Measurements from ENCODE around the gene NDFIP2.
"Not testable (repeated sequence)": the region's sequence is repeated elsewhere in the genome, so short reads cannot be mapped to it uniquely, and the experiment has no call there.

The NDFIP2 gene

GRCh38 chr13:79593121-79593520, 112.2 kb downstream of the NDFIP2 start:
- DNase-seq (ENCODE audit: extremely low read depth, insufficient read length), result no peak
- no peak for TF ChIP-seq CTCF (IDR thresholded peaks at IDR 0.05; ENCODE audit: insufficient read depth, low read length, poor library complexity, severe bottlenecking)
- no peak overlapping the region for H3K4me3 ChIP-seq (replicated peaks; ENCODE audit: low read depth, low read length)

GRCh38 chr13:79593641-79594275, 112.8 kb downstream of the NDFIP2 start:
- Histone ChIP-seq H3K36me3 (ENCODE audit: control insufficient read depth, insufficient read depth, low read length) (no peaks in the 10 kb centered on the region), H3K27me3 (replicated peaks; ENCODE audit: control insufficient read depth, insufficient read depth, low read length) (no peaks in the 10 kb centered on the region), H3K4me3 (replicated peaks; ENCODE audit: low read depth, low read length) (no peak overlapping the region)
- no peak for DNase-seq (ENCODE audit: extremely low read depth, insufficient read length)
- TF ChIP-seq CTCF (IDR thresholded peaks at IDR 0.05; ENCODE audit: insufficient read depth, low read length, poor library complexity, severe bottlenecking), result no peak

More at GRCh38 chr13:79593121-79593520, 112.2 kb downstream of the NDFIP2 start:
- H3K36me3 ChIP-seq (ENCODE audit: control insufficient read depth, insufficient read depth, low read length), result no peaks in the 10 kb centered on the region
- no peaks in the 10 kb centered on the region for H3K27me3 ChIP-seq (replicated peaks; ENCODE audit: control insufficient read depth, insufficient read depth, low read length)

- H3K36me3 ChIP-seq (ENCODE audit: control insufficient read depth, insufficient read depth, low read length); H3K27me3 ChIP-seq (replicated peaks; ENCODE audit: control insufficient read depth, insufficient read depth, low read length); H3K4me3 ChIP-seq (replicated peaks; ENCODE audit: low read depth, low read length); DNase-seq (ENCODE audit: extremely low read depth, insufficient read length): not testable (repeated sequence)
Observed at GRCh38 chr13:79600146-79600545, 119.2 kb downstream of the NDFIP2 start.

- no peaks in the 10 kb centered on the region for H3K27me3 ChIP-seq (replicated peaks; ENCODE audit: control insufficient read depth, insufficient read depth, low read length)
- DNase-seq (ENCODE audit: extremely low read depth, insufficient read length), result no peak
- no peak overlapping the region for H3K4me3 ChIP-seq (replicated peaks; ENCODE audit: low read depth, low read length)
- no peaks in the 10 kb centered on the region for H3K36me3 ChIP-seq (ENCODE audit: control insufficient read depth, insufficient read depth, low read length)
- no peak for TF ChIP-seq CTCF (IDR thresholded peaks at IDR 0.05; ENCODE audit: insufficient read depth, low read length, poor library complexity, severe bottlenecking)
Observed at GRCh38 chr13:79602936-79603335, 122.0 kb downstream of the NDFIP2 start.

GRCh38 chr13:79604752-79605151, 123.8 kb downstream of the NDFIP2 start:
- DNase-seq (ENCODE audit: extremely low read depth, insufficient read length), result no peak
- TF ChIP-seq CTCF (IDR thresholded peaks at IDR 0.05; ENCODE audit: insufficient read depth, low read length, poor library complexity, severe bottlenecking), result no peak
- no peaks in the 10 kb centered on the region for H3K27me3 ChIP-seq (replicated peaks; ENCODE audit: control insufficient read depth, insufficient read depth, low read length)
- no peak overlapping the region for H3K4me3 ChIP-seq (replicated peaks; ENCODE audit: low read depth, low read length)
- no peaks in the 10 kb centered on the region for H3K36me3 ChIP-seq (ENCODE audit: control insufficient read depth, insufficient read depth, low read length)

Measured in GM06990 (cell line).